ENCODE data around the gene CTNNA3.

DNA sequence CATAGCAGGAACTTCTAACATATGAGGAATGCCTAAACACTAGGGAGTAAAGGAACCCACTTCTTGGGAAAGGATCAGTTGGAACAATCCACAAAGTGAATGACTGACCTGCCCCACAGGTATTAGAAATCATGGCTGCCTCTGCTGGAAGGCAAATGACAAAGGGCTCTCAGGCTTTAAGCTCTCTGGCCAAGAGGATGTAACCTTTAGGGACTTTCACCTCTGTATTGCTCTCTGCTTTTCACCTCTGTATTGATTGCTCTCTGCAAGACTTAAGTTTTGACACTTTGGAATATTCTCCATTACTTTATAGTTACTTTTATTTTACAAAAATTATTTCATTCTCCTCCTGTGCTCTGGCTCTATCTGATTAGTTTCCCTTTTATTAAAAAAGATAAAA, 522.2 kb downstream of the CTNNA3 start:
- no peak for TF ChIP-seq CTCF (IDR thresholded peaks at IDR 0.05)
- no peak for TF ChIP-seq POLR2A (IDR thresholded peaks at IDR 0.05)

All from upper lobe of left lung (tissue), 4 donors.